H1 (cell line): ENCODE measurements around the gene DAAM1. TPM values are rescaled to one million over a fixed set of nuclear protein-coding genes. Genes with fewer than 3 reads are reported as not detected.

Experiments used
- CBX8 ChIP-seq: fragments of 300-800, 300-1000 bp; sonication (generic); IDR thresholded peaks from 2 replicates; pipeline ENCODE4 v1.7.1; 2016; ENCODE audit warnings: low read depth, low read length, borderline replicate concordance
- CEBPB ChIP-seq: IDR thresholded peaks from 2 replicates; pipeline ENCODE4 v1.6.1; 2012; ENCODE audit warnings: low read depth, low read length
- CHD2 ChIP-seq: IDR thresholded peaks from 2 replicates; pipeline ENCODE4 v1.6.1; 2012; ENCODE audit warnings: low read length, improper control_type of control experiment
- CTBP2 ChIP-seq: IDR thresholded peaks from 2 replicates; pipeline ENCODE4 v1.7.0; 2011; ENCODE audit warnings: borderline replicate concordance, mild to moderate bottlenecking, moderate library complexity, mixed read lengths, low read length; ENCODE audit not compliant: insufficient read depth, insufficient read length
- KDM4A ChIP-seq: IDR thresholded peaks from one replicate; pipeline ENCODE4 v1.7.1; 2012; ENCODE audit warnings: low read depth, mild to moderate bottlenecking, moderate library complexity, low read length, inconsistent platforms; ENCODE audit not compliant: severe bottlenecking
- MAFK ChIP-seq: IDR thresholded peaks from 2 replicates; pipeline ENCODE4 v1.6.1; 2012; ENCODE audit warnings: low read depth, mild to moderate bottlenecking, improper control_type of control experiment, low read length
- MAX ChIP-seq: IDR thresholded peaks from 2 replicates; pipeline ENCODE4 v1.6.1; 2012; ENCODE audit warnings: inconsistent platforms
- POLR2AphosphoS5 ChIP-seq: IDR thresholded peaks from 2 replicates; pipeline ENCODE4 v1.6.1; 2011; ENCODE audit warnings: low read depth, low read length
- RAD21 ChIP-seq, 2 experiments: IDR thresholded peaks in 1 of 2; conservative IDR thresholded peaks in 1 of 2; 2 replicates each; pipeline ENCODE4 v1.6.1; 2011; ENCODE audit warnings: low read depth in 2 of 2, low read length in 2 of 2, improper control_type of control experiment in 1 of 2, inconsistent platforms in 1 of 2, mild to moderate bottlenecking in 1 of 2, moderate library complexity in 1 of 2
- TAF1 ChIP-seq: IDR thresholded peaks from 2 replicates; pipeline ENCODE4 v1.6.1; 2011; ENCODE audit warnings: mild to moderate bottlenecking, low read depth, low read length
- polyA plus RNA-seq, 7 experiments: library from polyadenylated mRNA; depleted of rRNA in 3 of 7; stranded (reverse) in 5 of 7; unstranded in 2 of 7; fragments of >200 nt in 5 of 7; fragments of 200-250 nt in 2 of 7; gene quantifications; 1 replicate in 5 of 7; 2 replicates in 1 of 7; 4 replicates in 1 of 7; pipeline versions ENCODE4 v1.2.1 to v1.2.3, GENCODE V29; 2011 to 2013; ENCODE audit warnings: missing spikeins in 2 of 7, mixed read lengths in 2 of 7
- total RNA-seq: library from RNA; stranded (reverse); fragmentation: NEBNext Ultra II Directional; extraction: Animal tissue kit (Norgen Biotek cat#: 25700); gene quantifications from 2 replicates; pipeline ENCODE4 v1.2.1, GENCODE V29; 2021
- TF ChIP-seq, protein P1 (sequence below): fragments of 300-600 bp; sonication (generic); IDR thresholded peaks from 2 replicates; pipeline ENCODE4 v1.7.1; 2012; ENCODE audit warnings: low read length, moderate library complexity, mild to moderate bottlenecking, inconsistent platforms; ENCODE audit not compliant: insufficient replicate concordance

Gene DAAM1
- total and polyA plus RNA-seq, 2 of the 8 experiments (the other 6 are each of a cell fraction or from before 2014, with no cell fraction given), result 5.0 to 44.9 TPM

GRCh38 chr14:59147007-59147406, 41.5 kb upstream of the DAAM1 start (continued):
- TF ChIP-seq, protein P1, sequence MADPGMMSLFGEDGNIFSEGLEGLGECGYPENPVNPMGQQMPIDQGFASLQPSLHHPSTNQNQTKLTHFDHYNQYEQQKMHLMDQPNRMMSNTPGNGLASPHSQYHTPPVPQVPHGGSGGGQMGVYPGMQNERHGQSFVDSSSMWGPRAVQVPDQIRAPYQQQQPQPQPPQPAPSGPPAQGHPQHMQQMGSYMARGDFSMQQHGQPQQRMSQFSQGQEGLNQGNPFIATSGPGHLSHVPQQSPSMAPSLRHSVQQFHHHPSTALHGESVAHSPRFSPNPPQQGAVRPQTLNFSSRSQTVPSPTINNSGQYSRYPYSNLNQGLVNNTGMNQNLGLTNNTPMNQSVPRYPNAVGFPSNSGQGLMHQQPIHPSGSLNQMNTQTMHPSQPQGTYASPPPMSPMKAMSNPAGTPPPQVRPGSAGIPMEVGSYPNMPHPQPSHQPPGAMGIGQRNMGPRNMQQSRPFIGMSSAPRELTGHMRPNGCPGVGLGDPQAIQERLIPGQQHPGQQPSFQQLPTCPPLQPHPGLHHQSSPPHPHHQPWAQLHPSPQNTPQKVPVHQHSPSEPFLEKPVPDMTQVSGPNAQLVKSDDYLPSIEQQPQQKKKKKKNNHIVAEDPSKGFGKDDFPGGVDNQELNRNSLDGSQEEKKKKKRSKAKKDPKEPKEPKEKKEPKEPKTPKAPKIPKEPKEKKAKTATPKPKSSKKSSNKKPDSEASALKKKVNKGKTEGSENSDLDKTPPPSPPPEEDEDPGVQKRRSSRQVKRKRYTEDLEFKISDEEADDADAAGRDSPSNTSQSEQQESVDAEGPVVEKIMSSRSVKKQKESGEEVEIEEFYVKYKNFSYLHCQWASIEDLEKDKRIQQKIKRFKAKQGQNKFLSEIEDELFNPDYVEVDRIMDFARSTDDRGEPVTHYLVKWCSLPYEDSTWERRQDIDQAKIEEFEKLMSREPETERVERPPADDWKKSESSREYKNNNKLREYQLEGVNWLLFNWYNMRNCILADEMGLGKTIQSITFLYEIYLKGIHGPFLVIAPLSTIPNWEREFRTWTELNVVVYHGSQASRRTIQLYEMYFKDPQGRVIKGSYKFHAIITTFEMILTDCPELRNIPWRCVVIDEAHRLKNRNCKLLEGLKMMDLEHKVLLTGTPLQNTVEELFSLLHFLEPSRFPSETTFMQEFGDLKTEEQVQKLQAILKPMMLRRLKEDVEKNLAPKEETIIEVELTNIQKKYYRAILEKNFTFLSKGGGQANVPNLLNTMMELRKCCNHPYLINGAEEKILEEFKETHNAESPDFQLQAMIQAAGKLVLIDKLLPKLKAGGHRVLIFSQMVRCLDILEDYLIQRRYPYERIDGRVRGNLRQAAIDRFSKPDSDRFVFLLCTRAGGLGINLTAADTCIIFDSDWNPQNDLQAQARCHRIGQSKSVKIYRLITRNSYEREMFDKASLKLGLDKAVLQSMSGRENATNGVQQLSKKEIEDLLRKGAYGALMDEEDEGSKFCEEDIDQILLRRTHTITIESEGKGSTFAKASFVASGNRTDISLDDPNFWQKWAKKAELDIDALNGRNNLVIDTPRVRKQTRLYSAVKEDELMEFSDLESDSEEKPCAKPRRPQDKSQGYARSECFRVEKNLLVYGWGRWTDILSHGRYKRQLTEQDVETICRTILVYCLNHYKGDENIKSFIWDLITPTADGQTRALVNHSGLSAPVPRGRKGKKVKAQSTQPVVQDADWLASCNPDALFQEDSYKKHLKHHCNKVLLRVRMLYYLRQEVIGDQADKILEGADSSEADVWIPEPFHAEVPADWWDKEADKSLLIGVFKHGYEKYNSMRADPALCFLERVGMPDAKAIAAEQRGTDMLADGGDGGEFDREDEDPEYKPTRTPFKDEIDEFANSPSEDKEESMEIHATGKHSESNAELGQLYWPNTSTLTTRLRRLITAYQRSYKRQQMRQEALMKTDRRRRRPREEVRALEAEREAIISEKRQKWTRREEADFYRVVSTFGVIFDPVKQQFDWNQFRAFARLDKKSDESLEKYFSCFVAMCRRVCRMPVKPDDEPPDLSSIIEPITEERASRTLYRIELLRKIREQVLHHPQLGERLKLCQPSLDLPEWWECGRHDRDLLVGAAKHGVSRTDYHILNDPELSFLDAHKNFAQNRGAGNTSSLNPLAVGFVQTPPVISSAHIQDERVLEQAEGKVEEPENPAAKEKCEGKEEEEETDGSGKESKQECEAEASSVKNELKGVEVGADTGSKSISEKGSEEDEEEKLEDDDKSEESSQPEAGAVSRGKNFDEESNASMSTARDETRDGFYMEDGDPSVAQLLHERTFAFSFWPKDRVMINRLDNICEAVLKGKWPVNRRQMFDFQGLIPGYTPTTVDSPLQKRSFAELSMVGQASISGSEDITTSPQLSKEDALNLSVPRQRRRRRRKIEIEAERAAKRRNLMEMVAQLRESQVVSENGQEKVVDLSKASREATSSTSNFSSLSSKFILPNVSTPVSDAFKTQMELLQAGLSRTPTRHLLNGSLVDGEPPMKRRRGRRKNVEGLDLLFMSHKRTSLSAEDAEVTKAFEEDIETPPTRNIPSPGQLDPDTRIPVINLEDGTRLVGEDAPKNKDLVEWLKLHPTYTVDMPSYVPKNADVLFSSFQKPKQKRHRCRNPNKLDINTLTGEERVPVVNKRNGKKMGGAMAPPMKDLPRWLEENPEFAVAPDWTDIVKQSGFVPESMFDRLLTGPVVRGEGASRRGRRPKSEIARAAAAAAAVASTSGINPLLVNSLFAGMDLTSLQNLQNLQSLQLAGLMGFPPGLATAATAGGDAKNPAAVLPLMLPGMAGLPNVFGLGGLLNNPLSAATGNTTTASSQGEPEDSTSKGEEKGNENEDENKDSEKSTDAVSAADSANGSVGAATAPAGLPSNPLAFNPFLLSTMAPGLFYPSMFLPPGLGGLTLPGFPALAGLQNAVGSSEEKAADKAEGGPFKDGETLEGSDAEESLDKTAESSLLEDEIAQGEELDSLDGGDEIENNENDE, result no peak
- TF ChIP-seq POLR2AphosphoS5 (no peak), CTBP2 (no peak), KDM4A (no peak), CHD2 (no peak), CEBPB (no peak), RAD21 (IDR thresholded peaks at IDR 0.05 in 1 of 2, conservative IDR thresholded peaks at IDR 0.05 in 1 of 2; ENCODE audit: low read depth in 2 of 2, low read length in 2 of 2) (no peak), TAF1 (no peak), CBX8 (no peak), MAX (no peak), MAFK (no peak)
